Prostate gland (tissue), 2 donors: Measurements from ENCODE around the gene PDCD7. TPM values are rescaled to one million over a fixed set of nuclear protein-coding genes. Genes with fewer than 3 reads are reported as not detected.

ENCODE experiments used
- DNase-seq: peaks from one replicate; pipeline ENCODE4 v3.0.0-alpha.2; 2019; ENCODE audit warnings: low spot score
- H3K27ac ChIP-seq, 2 donors: fragments of 200-600 bp; sonication (generic); 2 replicates each; pipeline ENCODE4 v1.5.1; 2017 to 2019
- H3K27me3 ChIP-seq: fragments of 200-600 bp; sonication (generic); replicated peaks from 2 replicates; pipeline ENCODE4 v1.5.1; 2019; ENCODE audit not compliant: insufficient read depth
- H3K36me3 ChIP-seq, 2 donors: fragments of 200-600 bp; sonication (generic); 1 replicate in 1 of 2; 2 replicates in 1 of 2; pipeline versions ENCODE4 v1.5.1 to v1.8.1; 2017 to 2019
- H3K4me1 ChIP-seq: fragments of 200-600 bp; sonication (generic); replicated peaks from 2 replicates; pipeline ENCODE4 v1.5.1; 2019
- H3K4me3 ChIP-seq, 2 donors: fragments of 200-600 bp; sonication (generic); 2 replicates each; pipeline ENCODE4 v1.5.1; 2017 to 2019
- H3K9me3 ChIP-seq: fragments of 200-600 bp; sonication (generic); 2 replicates; pipeline ENCODE4 v1.5.1; 2017
- POLR2A ChIP-seq: fragments of 450-650 bp; IDR thresholded peaks from one replicate; pipeline ENCODE4 v1.6.1; 2016; ENCODE audit warnings: antibody characterized with exemption, mild to moderate bottlenecking
- POLR2AphosphoS5 ChIP-seq: sonication (generic); formaldehyde crosslinking; IDR thresholded peaks from one replicate; pipeline ENCODE4 v1.6.1; 2017; ENCODE audit warnings: antibody characterized with exemption
- WGBS: methylation state at CpG from one replicate; pipeline ENCODE4 v1.1.5; 2018; 5-methylcytosine and 5-hydroxymethylcytosine counted together
- intact Hi-C: fragments of 100-400 bp; cut with DNase I; formaldehyde crosslinking; loops from one replicate; pipeline ENCODE4 v1.14.2; 2022
- total RNA-seq, 2 donors: library from RNA; depleted of rRNA; stranded (reverse); fragments of >200 nt; gene quantifications; one replicate each; pipeline ENCODE4 v1.1.0, GENCODE V29; 2016
- TF ChIP-seq, protein P1 (sequence below), 4 experiments: fragments of 200-600 bp in 2 of 4; fragments of 450-650 bp in 2 of 4; sonication (generic) in 2 of 4; IDR thresholded peaks; 1 replicate in 3 of 4; 2 replicates in 1 of 4; pipeline ENCODE4 v1.5.1; 2016 to 2019; ENCODE audit warnings: antibody characterized with exemption in 4 of 4, mild to moderate bottlenecking in 2 of 4, moderate library complexity in 2 of 4

PDCD7 gene
- total RNA-seq, 2 donors from 2014 or later, result 30.8 to 43.6 TPM

DNA sequence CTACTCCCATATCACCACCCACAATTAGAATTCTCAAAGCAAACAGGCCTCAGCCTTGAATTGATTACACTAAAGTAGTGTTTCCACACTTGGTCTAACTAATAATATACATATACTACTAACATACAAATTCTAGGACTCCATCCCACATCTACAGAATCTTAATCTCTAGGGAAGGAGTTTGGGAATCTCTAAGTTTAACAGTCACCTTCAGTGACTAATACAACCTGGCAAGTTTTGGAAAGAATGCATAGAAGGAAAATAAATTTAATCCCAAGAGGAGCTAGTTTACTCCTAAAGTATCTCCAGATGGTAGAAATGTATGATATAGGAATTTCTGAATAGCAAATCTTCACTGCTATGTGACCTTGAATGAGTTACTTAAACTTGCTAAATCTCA lies 42.4 kb upstream of the PDCD7 start:
- peaks cover 0 to 7% of the 10 kb centered on the region in 2 donors for H3K36me3 ChIP-seq
- H3K4me3 ChIP-seq, result no peak overlapping the region
- intact Hi-C loops, result no loop called here
- H3K27ac ChIP-seq, result no peak overlapping the region
- H3K9me3 ChIP-seq, result no peaks in the 10 kb centered on the region
- no peak for DNase-seq
- H3K27me3 ChIP-seq, result no peaks in the 10 kb centered on the region
- H3K4me1 ChIP-seq, result peaks cover 2% of the 10 kb centered on the region
- no peak for TF ChIP-seq POLR2AphosphoS5
- TF ChIP-seq, protein P1, sequence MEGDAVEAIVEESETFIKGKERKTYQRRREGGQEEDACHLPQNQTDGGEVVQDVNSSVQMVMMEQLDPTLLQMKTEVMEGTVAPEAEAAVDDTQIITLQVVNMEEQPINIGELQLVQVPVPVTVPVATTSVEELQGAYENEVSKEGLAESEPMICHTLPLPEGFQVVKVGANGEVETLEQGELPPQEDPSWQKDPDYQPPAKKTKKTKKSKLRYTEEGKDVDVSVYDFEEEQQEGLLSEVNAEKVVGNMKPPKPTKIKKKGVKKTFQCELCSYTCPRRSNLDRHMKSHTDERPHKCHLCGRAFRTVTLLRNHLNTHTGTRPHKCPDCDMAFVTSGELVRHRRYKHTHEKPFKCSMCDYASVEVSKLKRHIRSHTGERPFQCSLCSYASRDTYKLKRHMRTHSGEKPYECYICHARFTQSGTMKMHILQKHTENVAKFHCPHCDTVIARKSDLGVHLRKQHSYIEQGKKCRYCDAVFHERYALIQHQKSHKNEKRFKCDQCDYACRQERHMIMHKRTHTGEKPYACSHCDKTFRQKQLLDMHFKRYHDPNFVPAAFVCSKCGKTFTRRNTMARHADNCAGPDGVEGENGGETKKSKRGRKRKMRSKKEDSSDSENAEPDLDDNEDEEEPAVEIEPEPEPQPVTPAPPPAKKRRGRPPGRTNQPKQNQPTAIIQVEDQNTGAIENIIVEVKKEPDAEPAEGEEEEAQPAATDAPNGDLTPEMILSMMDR (IDR thresholded peaks at IDR 0.05), result no peak
- TF ChIP-seq POLR2A, result no peak

DNA sequence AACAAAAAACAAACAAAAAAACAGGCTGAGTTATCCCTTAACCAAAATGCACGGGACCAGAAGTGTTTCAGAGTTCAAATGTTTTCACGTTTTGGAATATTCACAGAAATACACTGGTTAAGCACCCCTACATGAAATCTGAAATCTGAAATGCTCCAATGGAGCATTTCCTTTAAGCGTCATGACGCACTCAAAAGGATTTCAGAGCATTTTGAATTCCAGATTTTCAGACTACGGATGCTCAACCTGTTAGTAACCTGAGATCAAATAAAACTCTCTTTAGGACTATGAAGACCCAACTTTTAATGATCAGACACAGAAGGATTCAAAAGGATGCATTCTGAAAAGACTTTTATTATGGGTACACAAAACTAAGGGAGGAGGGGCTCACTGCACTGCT lies 41.9 kb upstream of the PDCD7 start:
- peaks cover 0 to 7% of the 10 kb centered on the region in 2 donors for H3K36me3 ChIP-seq
- no peak overlapping the region for H3K27ac ChIP-seq
- TF ChIP-seq, protein P1 (IDR thresholded peaks at IDR 0.05), result no peak
- TF ChIP-seq POLR2AphosphoS5, result no peak
- TF ChIP-seq POLR2A, result no peak
- H3K27me3 ChIP-seq, result no peaks in the 10 kb centered on the region
- WGBS, result 89% methylated on average over 5 of the region's 5 CpGs
- no peak overlapping the region for H3K4me3 ChIP-seq
- intact Hi-C loops, result no loop called here
- no peaks in the 10 kb centered on the region for H3K9me3 ChIP-seq
- no peak for DNase-seq
- H3K4me1 ChIP-seq, result peaks cover 2% of the 10 kb centered on the region

DNA sequence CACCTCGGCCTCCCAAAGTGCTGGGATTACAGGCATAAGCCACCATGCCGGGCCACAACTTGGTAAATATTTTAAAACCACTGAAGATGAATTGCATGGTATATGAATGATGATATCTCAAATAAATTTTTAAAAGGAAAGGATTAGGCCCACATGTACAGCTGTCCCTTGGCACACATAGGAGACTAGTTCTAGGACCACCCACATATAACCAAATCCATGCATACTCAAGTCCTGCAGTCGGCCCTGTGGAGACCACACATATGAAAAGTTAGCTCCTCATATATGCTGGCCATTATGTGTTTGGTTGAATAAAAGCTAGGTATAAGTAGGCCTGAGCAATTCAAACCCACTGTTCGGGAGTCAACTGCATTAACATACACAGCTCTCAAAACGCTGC lies 40.9 kb upstream of the PDCD7 start:
- Histone ChIP-seq H3K9me3 (no peaks in the 10 kb centered on the region), H3K36me3 (peaks cover 0 to 7% of the 10 kb centered on the region in 2 donors), H3K27me3 (no peaks in the 10 kb centered on the region), H3K4me1 (peaks cover 2% of the 10 kb centered on the region), H3K4me3 (no peak overlapping the region), H3K27ac (no peak overlapping the region)
- intact Hi-C loops, result no loop called here
- TF ChIP-seq, protein P1 (IDR thresholded peaks at IDR 0.05), result no peak
- TF ChIP-seq POLR2A, result no peak
- no peak for TF ChIP-seq POLR2AphosphoS5
- no peak for DNase-seq
- WGBS, result 84% methylated on average over 5 of the region's 5 CpGs

DNA sequence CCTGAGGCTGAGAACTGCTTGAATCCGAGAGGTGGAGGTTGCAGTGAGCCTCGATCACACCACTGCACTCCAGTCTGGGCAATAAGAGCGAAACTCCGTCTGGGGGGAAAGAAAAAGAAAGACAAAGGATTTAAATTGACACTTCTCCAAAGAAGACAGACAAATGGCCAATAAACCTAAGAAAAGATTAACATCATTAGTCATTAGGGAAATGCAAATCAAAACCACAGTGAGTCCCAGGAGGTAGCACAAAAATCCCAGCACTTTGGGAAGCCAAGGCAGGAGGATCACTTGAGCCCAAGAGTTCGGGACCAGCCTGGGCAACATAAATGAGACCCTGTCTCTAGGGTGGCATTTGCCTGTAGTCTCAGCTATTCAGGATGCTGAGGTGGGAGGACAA lies 38.9 kb upstream of the PDCD7 start:
- Histone ChIP-seq H3K27ac (no peak overlapping the region), H3K4me1 (peaks cover 2% of the 10 kb centered on the region), H3K9me3 (no peaks in the 10 kb centered on the region), H3K36me3 (peaks cover 0 to 7% of the 10 kb centered on the region in 2 donors), H3K4me3 (no peak overlapping the region), H3K27me3 (no peaks in the 10 kb centered on the region)
- 92% methylated on average over 5 of the region's 5 CpGs for WGBS
- no peak for DNase-seq
- TF ChIP-seq POLR2AphosphoS5 (no peak), POLR2A (no peak)
- TF ChIP-seq, protein P1 (IDR thresholded peaks at IDR 0.05), result no peak
- intact Hi-C loops, result no loop called here

DNA sequence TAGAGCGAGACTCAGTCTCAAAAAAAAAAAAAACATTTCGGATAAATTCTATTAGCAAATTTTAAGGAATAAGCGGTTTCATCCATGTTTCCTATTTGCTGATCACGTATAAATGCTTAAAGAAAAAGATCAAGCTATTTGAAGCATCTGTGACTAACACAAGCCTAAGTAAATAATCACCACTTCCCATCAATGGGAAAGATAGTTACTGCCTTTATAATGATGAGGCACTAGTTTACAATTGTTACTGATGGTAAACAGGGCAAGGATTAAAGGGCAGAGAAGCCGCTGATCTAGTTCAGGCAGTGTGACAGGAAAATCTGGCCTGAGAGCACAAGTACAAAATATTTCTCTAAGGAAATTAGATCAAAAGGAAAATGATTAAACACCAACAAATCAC lies 37.8 kb upstream of the PDCD7 start:
- Histone ChIP-seq H3K36me3 (peaks cover 0 to 7% of the 10 kb centered on the region in 2 donors), H3K9me3 (no peaks in the 10 kb centered on the region), H3K27me3 (no peaks in the 10 kb centered on the region), H3K4me3 (no peak overlapping the region), H3K27ac (no peak overlapping the region), H3K4me1 (peaks cover 2% of the 10 kb centered on the region)
- 78% methylated on average over 5 of the region's 5 CpGs for WGBS
- DNase-seq, result no peak
- TF ChIP-seq, protein P1 (IDR thresholded peaks at IDR 0.05), result no peak
- TF ChIP-seq POLR2A (no peak), POLR2AphosphoS5 (no peak)
- intact Hi-C loops, result no loop called here
